Measurements from ENCODE around the gene MFSD12. TPM values are rescaled to one million over a fixed set of nuclear protein-coding genes. Genes with fewer than 3 reads are reported as not detected.
A peak's percentile ranks its signal among the peaks of the same experiment; 100 is the strongest.

Gene MFSD12
- total and polyA plus RNA-seq, 2 donors (not counting 3 experiments of a cell fraction or from before 2014, with no cell fraction given), result 51.7 to 78.9 TPM

- no peaks in the 10 kb centered on the region for H3K4me1 ChIP-seq (ENCODE audit: control insufficient read depth, extremely low read depth, insufficient read depth, low read length)
- TF ChIP-seq MYC (IDR thresholded peaks at IDR 0.05; ENCODE audit: low read depth, low read length) (no peak), POLR2A (IDR thresholded peaks at IDR 0.05; ENCODE audit: low read depth, low read length) (no peak)
- CTCF ChIA-PET, result interaction anchor here (1.2 kb wide), 1 partner anchor 10 kb away, joined by 3 read pairs; no protein-coding TSS in a partner anchor
- dilution Hi-C loops (cut with MboI; ENCODE audit: extremely low pct_ligation_motif_present, low sequenced_read_pairs) (no loop called here), intact Hi-C loops (cut with micrococcal nuclease) (no loop called here)
- H2AFZ ChIP-seq (ENCODE audit: low read depth, low read length), result no peak overlapping the region
- no peak for FAIRE-seq
- H3K9me3 ChIP-seq (replicated peaks; ENCODE audit: control insufficient read depth, insufficient read depth, low read length), result no peaks in the 10 kb centered on the region
- H3K9ac ChIP-seq (replicated peaks; ENCODE audit: extremely low read depth, insufficient read depth, low read length), result no peak overlapping the region
- peaks cover 9 to 46% of the 10 kb centered on the region in 2 experiments for H3K36me3 ChIP-seq (ENCODE audit: control insufficient read depth in 2 of 2, extremely low read depth in 1 of 2, insufficient read depth in 2 of 2, low read length in 2 of 2)
- no peak overlapping the region for H3K27ac ChIP-seq (ENCODE audit: insufficient read depth, low read depth, low read length)
- H3K27me3 ChIP-seq (ENCODE audit: control insufficient read depth in 2 of 2, insufficient read depth in 2 of 2, low read length in 2 of 2), result no peaks in the 10 kb centered on the region
- H3K79me2 ChIP-seq (ENCODE audit: control insufficient read depth, insufficient read depth, low read length), result no peaks in the 10 kb centered on the region
- BruUV-seq (replicated peaks), result TSS peak; percentile 30
- no peaks in the 10 kb centered on the region for H4K20me1 ChIP-seq (replicated peaks; ENCODE audit: control insufficient read depth, extremely low read depth, insufficient read depth, low read length)
- no peak for DNase-seq (ENCODE audit: low read depth, low spot score)
- POLR2A ChIA-PET, result no interaction called here
- H3K4me2 ChIP-seq (ENCODE audit: insufficient read depth, low read length), result no peak overlapping the region
- no peak overlapping the region for H3K4me3 ChIP-seq (replicated peaks in 1 of 3; ENCODE audit: insufficient read depth in 1 of 3, low read depth in 1 of 3, low read length in 3 of 3)
- no peaks in the 10 kb centered on the region for H3K9me1 ChIP-seq (replicated peaks; ENCODE audit: control insufficient read depth, extremely low read depth, insufficient read depth, low read length)
Observed at GRCh38 chr19:3534375-3535234, 22.8 kb downstream of the MFSD12 start.

- intact Hi-C loops (cut with micrococcal nuclease) (no loop called here), dilution Hi-C loops (cut with MboI; ENCODE audit: extremely low pct_ligation_motif_present, low sequenced_read_pairs) (no loop called here)
- ChIA-PET CTCF (no interaction called here), POLR2A (no interaction called here)
- Histone ChIP-seq H3K9me3 (replicated peaks; ENCODE audit: control insufficient read depth, insufficient read depth, low read length) (no peaks in the 10 kb centered on the region), H3K4me3 (replicated peaks in 1 of 3; ENCODE audit: insufficient read depth in 1 of 3, low read depth in 1 of 3, low read length in 3 of 3) (no peak overlapping the region), H2AFZ (ENCODE audit: low read depth, low read length) (no peak overlapping the region), H3K36me3 (ENCODE audit: control insufficient read depth in 2 of 2, extremely low read depth in 1 of 2, insufficient read depth in 2 of 2, low read length in 2 of 2) (peaks cover 9 to 46% of the 10 kb centered on the region in 2 experiments), H3K79me2 (ENCODE audit: control insufficient read depth, insufficient read depth, low read length) (no peaks in the 10 kb centered on the region), H3K27ac (ENCODE audit: insufficient read depth, low read depth, low read length) (no peak overlapping the region), H3K9me1 (replicated peaks; ENCODE audit: control insufficient read depth, extremely low read depth, insufficient read depth, low read length) (no peaks in the 10 kb centered on the region), H3K4me2 (ENCODE audit: insufficient read depth, low read length) (no peak overlapping the region), H3K9ac (replicated peaks; ENCODE audit: extremely low read depth, insufficient read depth, low read length) (no peak overlapping the region), H3K4me1 (ENCODE audit: control insufficient read depth, extremely low read depth, insufficient read depth, low read length) (no peaks in the 10 kb centered on the region), H3K27me3 (ENCODE audit: control insufficient read depth in 2 of 2, insufficient read depth in 2 of 2, low read length in 2 of 2) (no peaks in the 10 kb centered on the region), H4K20me1 (replicated peaks; ENCODE audit: control insufficient read depth, extremely low read depth, insufficient read depth, low read length) (no peaks in the 10 kb centered on the region)
- FAIRE-seq (no peak), DNase-seq (ENCODE audit: low read depth, low spot score) (no peak)
- TF ChIP-seq POLR2AphosphoS5 (IDR thresholded peaks at IDR 0.05; ENCODE audit: insufficient read depth, low read depth, low read length) (no peak), FOS (IDR thresholded peaks at IDR 0.05; ENCODE audit: borderline replicate concordance, insufficient read depth, low read length) (no peak), JUN (IDR thresholded peaks at IDR 0.05; ENCODE audit: borderline replicate concordance, insufficient read depth, insufficient read length, low read depth) (no peak), EZH2 (IDR thresholded peaks at IDR 0.05; ENCODE audit: borderline replicate concordance, low read depth, low read length, severe bottlenecking) (no peak), MYC (IDR thresholded peaks at IDR 0.05; ENCODE audit: low read depth, low read length) (no peak), POLR2A (IDR thresholded peaks at IDR 0.05; ENCODE audit: low read depth, low read length) (no peak), GATA2 (IDR thresholded peaks at IDR 0.05; ENCODE audit: insufficient read depth, insufficient read length, low read depth, low read length) (no peak)
- TF ChIP-seq, protein P1, sequence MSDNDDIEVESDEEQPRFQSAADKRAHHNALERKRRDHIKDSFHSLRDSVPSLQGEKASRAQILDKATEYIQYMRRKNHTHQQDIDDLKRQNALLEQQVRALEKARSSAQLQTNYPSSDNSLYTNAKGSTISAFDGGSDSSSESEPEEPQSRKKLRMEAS (IDR thresholded peaks at IDR 0.05; ENCODE audit: insufficient read depth, insufficient read length), result no peak
- TF ChIP-seq, protein P2, sequence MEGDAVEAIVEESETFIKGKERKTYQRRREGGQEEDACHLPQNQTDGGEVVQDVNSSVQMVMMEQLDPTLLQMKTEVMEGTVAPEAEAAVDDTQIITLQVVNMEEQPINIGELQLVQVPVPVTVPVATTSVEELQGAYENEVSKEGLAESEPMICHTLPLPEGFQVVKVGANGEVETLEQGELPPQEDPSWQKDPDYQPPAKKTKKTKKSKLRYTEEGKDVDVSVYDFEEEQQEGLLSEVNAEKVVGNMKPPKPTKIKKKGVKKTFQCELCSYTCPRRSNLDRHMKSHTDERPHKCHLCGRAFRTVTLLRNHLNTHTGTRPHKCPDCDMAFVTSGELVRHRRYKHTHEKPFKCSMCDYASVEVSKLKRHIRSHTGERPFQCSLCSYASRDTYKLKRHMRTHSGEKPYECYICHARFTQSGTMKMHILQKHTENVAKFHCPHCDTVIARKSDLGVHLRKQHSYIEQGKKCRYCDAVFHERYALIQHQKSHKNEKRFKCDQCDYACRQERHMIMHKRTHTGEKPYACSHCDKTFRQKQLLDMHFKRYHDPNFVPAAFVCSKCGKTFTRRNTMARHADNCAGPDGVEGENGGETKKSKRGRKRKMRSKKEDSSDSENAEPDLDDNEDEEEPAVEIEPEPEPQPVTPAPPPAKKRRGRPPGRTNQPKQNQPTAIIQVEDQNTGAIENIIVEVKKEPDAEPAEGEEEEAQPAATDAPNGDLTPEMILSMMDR (IDR thresholded peaks at IDR 0.05; ENCODE audit: extremely low read depth in 1 of 2, insufficient read depth in 1 of 2, low read depth in 1 of 2, low read length in 2 of 2), result no peak
- BruUV-seq (replicated peaks), result no TSS peak
Observed at GRCh38 chr19:3533563-3534216, 23.7 kb downstream of the MFSD12 start.

All from endothelial cell of umbilical vein (primary cell).